H1 (cell line): ENCODE data around the gene PCNX3. TPM values are rescaled to one million over a fixed set of nuclear protein-coding genes. Genes with fewer than 3 reads are reported as not detected.

Experiments
- ATF2 ChIP-seq: IDR thresholded peaks from 2 replicates; pipeline ENCODE4 v1.6.1; 2012; ENCODE audit warnings: low read length, inconsistent platforms
- CTCF ChIP-seq, 3 experiments: IDR thresholded peaks; 1 replicate in 2 of 3; 2 replicates in 1 of 3; pipeline versions ENCODE4 v1.5.1 to v1.6.1; 2011; ENCODE audit warnings: low read length in 3 of 3, mild to moderate bottlenecking in 3 of 3, inconsistent platforms in 2 of 3, low read depth in 1 of 3, moderate library complexity in 1 of 3; ENCODE audit not compliant: insufficient read depth in 1 of 3; ENCODE audit errors: control extremely low read depth in 1 of 3
- E2F6 ChIP-seq: IDR thresholded peaks from 2 replicates; pipeline ENCODE4 v1.6.1; 2012; ENCODE audit warnings: inconsistent platforms
- JUND ChIP-seq: IDR thresholded peaks from 2 replicates; pipeline ENCODE4 v1.6.1; 2011; ENCODE audit warnings: mild to moderate bottlenecking, improper control_type of control experiment, low read length
- MAX ChIP-seq: IDR thresholded peaks from 2 replicates; pipeline ENCODE4 v1.6.1; 2012; ENCODE audit warnings: inconsistent platforms
- SIX5 ChIP-seq: IDR thresholded peaks from 2 replicates; pipeline ENCODE4 v1.6.1; 2011; ENCODE audit warnings: mild to moderate bottlenecking, low read depth, low read length
- SP4 ChIP-seq: IDR thresholded peaks from 2 replicates; pipeline ENCODE4 v1.6.1; 2012; ENCODE audit warnings: low read length, inconsistent platforms
- polyA plus RNA-seq, 7 experiments: library from polyadenylated mRNA; depleted of rRNA in 3 of 7; stranded (reverse) in 5 of 7; unstranded in 2 of 7; fragments of >200 nt in 5 of 7; fragments of 200-250 nt in 2 of 7; gene quantifications; 1 replicate in 5 of 7; 2 replicates in 1 of 7; 4 replicates in 1 of 7; pipeline versions ENCODE4 v1.2.1 to v1.2.3, GENCODE V29; 2011 to 2013; ENCODE audit warnings: missing spikeins in 2 of 7, mixed read lengths in 2 of 7
- total RNA-seq: library from RNA; stranded (reverse); fragmentation: NEBNext Ultra II Directional; extraction: Animal tissue kit (Norgen Biotek cat#: 25700); gene quantifications from 2 replicates; pipeline ENCODE4 v1.2.1, GENCODE V29; 2021

Gene PCNX3
- total and polyA plus RNA-seq, 2 of the 8 experiments (the other 6 are each of a cell fraction or from before 2014, with no cell fraction given) = 27.2 to 38.8 TPM

GRCh38 chr11:65569973-65570918 lies 45.3 kb upstream of the PCNX3 start, which contains the start of gene ZNRD2 (continued):
- TF ChIP-seq MAX = peak; percentile 86
- peak; percentile 23; the same call in 1 of the 2 replicates for TF ChIP-seq SIX5
- no peak; the same call in 1 of the 2 replicates for TF ChIP-seq JUND
- no peak; the same call in 1 of the 2 replicates for TF ChIP-seq ATF2
- TF ChIP-seq CTCF (IDR thresholded peaks at IDR 0.05; ENCODE audit: control extremely low read depth in 1 of 3, insufficient read depth in 1 of 3, low read depth in 1 of 3, low read length in 3 of 3) = peak in 2 of 3 experiments; percentile 66 to 84; a peak in 3 of 4 replicates
- TF ChIP-seq E2F6 = no peak
- peak; percentile 91 for TF ChIP-seq SP4
